AG09309 (cell line): Measurements from ENCODE around the gene DNAL4.

ENCODE experiments used
- DNase-seq: peaks from one replicate; pipeline ENCODE4 v3.0.0-alpha.2; 2010; ENCODE audit warnings: low read depth
- H3K4me3 ChIP-seq: 2 replicates; pipeline ENCODE4 v1.5.1; 2011; ENCODE audit warnings: mild to moderate bottlenecking, low read depth, low read length, moderate library complexity; ENCODE audit not compliant: control insufficient read depth
- TF ChIP-seq, protein P1 (sequence below): IDR thresholded peaks from 2 replicates; pipeline ENCODE4 v1.5.1; 2011; ENCODE audit warnings: mild to moderate bottlenecking, low read depth, low read length, inconsistent platforms; ENCODE audit not compliant: insufficient read depth, control insufficient read depth; ENCODE audit errors: missing control alignments

DNAL4 gene

DNA sequence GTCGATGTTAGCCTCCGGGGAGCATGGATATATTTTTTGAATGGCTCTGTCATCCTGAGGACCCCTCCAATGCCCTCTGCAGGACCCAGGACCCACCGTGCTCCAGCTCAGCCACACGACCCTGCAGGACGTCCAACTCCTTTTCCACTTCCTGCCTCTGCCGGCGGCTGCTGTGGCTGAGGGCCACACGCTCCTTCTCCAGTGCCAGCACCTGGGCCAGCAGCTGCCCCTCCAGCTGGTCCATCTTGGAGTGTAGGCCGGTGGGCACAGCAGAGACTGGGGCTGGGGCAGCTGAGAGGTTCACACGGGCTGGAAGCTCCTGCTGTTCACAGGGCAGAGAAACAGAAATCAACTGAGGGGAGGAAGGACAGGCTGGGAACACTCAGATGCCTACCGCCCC lies 34.2 kb upstream of the DNAL4 start:
- DNase-seq, result no peak
- H3K4me3 ChIP-seq, result no peak overlapping the region
- TF ChIP-seq, protein P1, sequence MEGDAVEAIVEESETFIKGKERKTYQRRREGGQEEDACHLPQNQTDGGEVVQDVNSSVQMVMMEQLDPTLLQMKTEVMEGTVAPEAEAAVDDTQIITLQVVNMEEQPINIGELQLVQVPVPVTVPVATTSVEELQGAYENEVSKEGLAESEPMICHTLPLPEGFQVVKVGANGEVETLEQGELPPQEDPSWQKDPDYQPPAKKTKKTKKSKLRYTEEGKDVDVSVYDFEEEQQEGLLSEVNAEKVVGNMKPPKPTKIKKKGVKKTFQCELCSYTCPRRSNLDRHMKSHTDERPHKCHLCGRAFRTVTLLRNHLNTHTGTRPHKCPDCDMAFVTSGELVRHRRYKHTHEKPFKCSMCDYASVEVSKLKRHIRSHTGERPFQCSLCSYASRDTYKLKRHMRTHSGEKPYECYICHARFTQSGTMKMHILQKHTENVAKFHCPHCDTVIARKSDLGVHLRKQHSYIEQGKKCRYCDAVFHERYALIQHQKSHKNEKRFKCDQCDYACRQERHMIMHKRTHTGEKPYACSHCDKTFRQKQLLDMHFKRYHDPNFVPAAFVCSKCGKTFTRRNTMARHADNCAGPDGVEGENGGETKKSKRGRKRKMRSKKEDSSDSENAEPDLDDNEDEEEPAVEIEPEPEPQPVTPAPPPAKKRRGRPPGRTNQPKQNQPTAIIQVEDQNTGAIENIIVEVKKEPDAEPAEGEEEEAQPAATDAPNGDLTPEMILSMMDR, result no peak

DNA sequence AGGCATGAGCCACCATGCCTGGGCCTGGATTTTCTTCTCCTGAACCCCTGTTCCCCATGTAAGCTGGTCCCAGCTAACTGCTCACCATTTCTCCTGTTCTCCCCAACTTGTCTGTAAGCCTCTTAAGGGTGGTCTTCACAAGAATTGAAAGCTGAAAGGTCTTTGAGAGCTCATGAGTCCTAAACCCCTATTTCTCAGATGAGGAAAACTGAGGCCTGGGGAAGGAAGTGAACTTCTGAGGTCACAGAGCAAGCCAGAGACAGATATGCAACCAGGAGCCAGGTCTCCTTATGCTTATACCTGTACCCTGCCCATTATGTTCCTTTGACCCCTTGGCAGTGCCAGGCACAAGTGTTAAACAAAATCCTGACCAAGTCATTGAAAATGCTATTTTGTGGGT lies 33.6 kb upstream of the DNAL4 start:
- no peak overlapping the region for H3K4me3 ChIP-seq
- TF ChIP-seq, protein P1, result no peak
- DNase-seq, result no peak

- TF ChIP-seq, protein P1, result no peak
- DNase-seq, result no peak
- no peak overlapping the region for H3K4me3 ChIP-seq
These were observed 32.9 kb upstream of the DNAL4 start for GRCh38 chr22:38826801-38827200.

- TF ChIP-seq, protein P1, result no peak
- DNase-seq, result no peak
- H3K4me3 ChIP-seq, result no peak overlapping the region
These were observed 32.4 kb upstream of the DNAL4 start for GRCh38 chr22:38826386-38826785.

- H3K4me3 ChIP-seq, result no peak overlapping the region
- TF ChIP-seq, protein P1, result peak; percentile 57
- no peak for DNase-seq
These were observed 30.6 kb upstream of the DNAL4 start for GRCh38 chr22:38824585-38824984.

- H3K4me3 ChIP-seq, result no peak overlapping the region
- TF ChIP-seq, protein P1, result no peak
- DNase-seq, result no peak
These were observed 29.7 kb upstream of the DNAL4 start for GRCh38 chr22:38823637-38824036.

- TF ChIP-seq, protein P1, result no peak
- no peak for DNase-seq
- no peak overlapping the region for H3K4me3 ChIP-seq
These were observed 29.1 kb upstream of the DNAL4 start for GRCh38 chr22:38823076-38823475.
